ENCODE data around the gene UCHL1. TPM values are rescaled to one million over a fixed set of nuclear protein-coding genes. Genes with fewer than 3 reads are reported as not detected.

Gene UCHL1
- total RNA-seq, 1 donor from 2014 or later, result 7.2 TPM

DNA sequence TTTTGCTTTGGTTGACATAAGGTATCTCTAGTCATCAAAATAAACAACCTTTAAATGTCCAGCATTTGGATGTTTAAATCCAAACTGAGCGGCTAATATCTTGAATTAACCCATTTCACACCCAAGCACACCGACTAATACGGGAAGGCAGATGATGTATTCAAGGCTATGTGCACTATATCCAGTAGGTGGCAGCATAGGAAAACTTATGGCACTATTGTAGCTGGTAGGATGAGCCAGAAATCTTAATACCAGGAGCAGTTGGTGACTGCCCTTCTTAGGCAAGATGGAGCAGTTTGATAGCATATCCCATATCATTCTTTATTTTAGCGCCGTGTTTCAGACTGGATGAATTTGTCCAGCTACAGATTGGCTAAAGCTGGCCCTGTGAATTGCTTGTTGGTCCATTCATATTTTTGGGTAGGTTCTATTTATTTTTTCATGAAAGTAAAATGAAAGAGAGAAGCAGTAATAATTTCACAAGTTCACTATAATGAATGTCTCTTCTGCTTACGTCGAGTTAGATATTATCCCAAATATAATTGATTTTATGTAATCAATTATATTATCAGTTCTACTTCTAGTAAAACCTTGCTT is 24.4 kb downstream of the UCHL1 start:
- Histone ChIP-seq H3K4me3 (no peak overlapping the region), H3K27ac (no peak overlapping the region), H3K36me3 (no peaks in the 10 kb centered on the region), H3K9me3 (no peaks in the 10 kb centered on the region), H3K4me1 (no peaks in the 10 kb centered on the region), H3K27me3 (no peaks in the 10 kb centered on the region)
- ATAC-seq (peak; percentile 99), DNase-seq (no peak)
- intact Hi-C loops (cut with DNase I), result loop anchor here (5.0 kb wide), 1 partner anchor 381 kb away; no protein-coding TSS in a partner anchor
- TF ChIP-seq, protein P1, sequence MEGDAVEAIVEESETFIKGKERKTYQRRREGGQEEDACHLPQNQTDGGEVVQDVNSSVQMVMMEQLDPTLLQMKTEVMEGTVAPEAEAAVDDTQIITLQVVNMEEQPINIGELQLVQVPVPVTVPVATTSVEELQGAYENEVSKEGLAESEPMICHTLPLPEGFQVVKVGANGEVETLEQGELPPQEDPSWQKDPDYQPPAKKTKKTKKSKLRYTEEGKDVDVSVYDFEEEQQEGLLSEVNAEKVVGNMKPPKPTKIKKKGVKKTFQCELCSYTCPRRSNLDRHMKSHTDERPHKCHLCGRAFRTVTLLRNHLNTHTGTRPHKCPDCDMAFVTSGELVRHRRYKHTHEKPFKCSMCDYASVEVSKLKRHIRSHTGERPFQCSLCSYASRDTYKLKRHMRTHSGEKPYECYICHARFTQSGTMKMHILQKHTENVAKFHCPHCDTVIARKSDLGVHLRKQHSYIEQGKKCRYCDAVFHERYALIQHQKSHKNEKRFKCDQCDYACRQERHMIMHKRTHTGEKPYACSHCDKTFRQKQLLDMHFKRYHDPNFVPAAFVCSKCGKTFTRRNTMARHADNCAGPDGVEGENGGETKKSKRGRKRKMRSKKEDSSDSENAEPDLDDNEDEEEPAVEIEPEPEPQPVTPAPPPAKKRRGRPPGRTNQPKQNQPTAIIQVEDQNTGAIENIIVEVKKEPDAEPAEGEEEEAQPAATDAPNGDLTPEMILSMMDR (IDR thresholded peaks at IDR 0.05), result peak; percentile 90

DNA sequence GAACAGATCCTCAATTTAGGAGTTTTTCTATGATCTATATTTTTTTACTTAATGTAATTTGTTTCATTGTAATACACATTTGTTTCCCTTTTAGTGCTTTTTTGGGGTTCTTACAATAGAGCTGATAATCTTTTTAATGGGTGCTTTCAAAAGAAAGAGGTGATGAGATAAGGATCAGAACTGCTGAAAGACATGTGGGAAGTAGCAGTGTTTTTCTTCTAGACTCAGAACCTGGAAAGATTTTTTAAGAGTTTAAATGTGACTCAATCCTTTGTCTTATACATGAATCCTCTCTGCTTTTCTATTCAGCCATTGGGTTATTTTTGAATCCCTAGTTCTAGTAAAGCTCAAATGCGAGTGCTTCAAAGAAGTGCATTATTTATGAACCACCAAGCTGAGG is 25.6 kb downstream of the UCHL1 start:
- DNase-seq, result no peak
- H3K9me3 ChIP-seq, result no peaks in the 10 kb centered on the region
- H3K4me1 ChIP-seq, result no peaks in the 10 kb centered on the region
- H3K4me3 ChIP-seq, result no peak overlapping the region
- no peak for ATAC-seq
- TF ChIP-seq, protein P1 (IDR thresholded peaks at IDR 0.05), result no peak
- H3K27ac ChIP-seq, result no peak overlapping the region
- intact Hi-C loops (cut with DNase I), result loop anchor here (5.0 kb wide), 1 partner anchor 380 kb away; no protein-coding TSS in a partner anchor
- no peaks in the 10 kb centered on the region for H3K36me3 ChIP-seq
- H3K27me3 ChIP-seq, result no peaks in the 10 kb centered on the region

DNA sequence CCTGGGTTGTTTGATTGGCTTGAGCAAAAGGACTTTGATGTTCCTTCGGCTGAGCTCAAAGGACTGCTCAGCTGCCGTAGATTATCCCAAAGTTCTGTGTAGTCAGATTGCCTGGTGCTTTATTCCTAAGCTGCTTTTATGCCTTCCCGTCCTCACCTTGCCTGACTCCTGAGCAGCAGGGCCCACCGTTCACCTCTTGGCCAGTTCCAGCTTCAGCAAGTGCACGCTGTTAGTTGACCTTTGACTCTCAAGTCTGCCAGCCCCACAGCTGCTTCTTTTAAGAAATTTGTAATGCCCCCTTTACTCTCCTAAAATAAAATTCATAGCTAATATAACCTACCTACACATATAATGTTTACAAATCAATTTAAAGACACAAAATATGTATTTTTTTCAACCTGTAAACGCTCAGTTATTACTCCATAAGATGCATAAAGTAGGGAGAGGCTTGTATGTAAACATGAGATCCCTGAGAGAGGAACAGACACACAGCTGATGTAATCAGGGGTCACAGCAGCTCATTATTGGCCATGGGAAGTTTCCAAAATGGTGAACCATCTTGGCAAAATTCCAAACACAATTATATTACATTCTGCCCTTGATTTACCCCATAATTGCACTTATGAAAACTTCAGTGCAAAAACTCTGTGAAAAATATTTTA is 28.6 kb downstream of the UCHL1 start:
- TF ChIP-seq, protein P1 (IDR thresholded peaks at IDR 0.05), result no peak
- H3K36me3 ChIP-seq, result no peaks in the 10 kb centered on the region
- H3K27me3 ChIP-seq, result no peaks in the 10 kb centered on the region
- peaks cover 4% of the 10 kb centered on the region for H3K4me1 ChIP-seq
- no peak overlapping the region for H3K4me3 ChIP-seq
- DNase-seq (no peak), ATAC-seq (no peak)
- H3K9me3 ChIP-seq, result no peaks in the 10 kb centered on the region
- intact Hi-C loops (cut with DNase I), result no loop called here
- no peak overlapping the region for H3K27ac ChIP-seq

DNA sequence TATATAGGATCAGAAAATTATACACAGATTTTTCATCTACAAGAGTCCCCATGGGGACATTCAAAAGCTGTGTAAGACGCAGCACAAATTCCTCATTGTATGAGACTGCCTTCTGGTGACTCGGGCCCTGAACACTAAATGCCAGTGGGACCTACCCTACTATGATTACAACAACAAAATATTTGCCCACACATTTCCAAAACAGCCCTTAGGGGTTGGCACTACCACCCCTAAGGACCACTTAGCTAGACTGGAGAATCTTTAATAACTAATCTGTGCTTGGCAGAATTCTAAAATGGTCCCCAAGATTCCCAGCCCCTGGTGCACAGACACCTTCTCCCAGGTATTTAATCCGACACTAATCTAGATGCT is 29.1 kb downstream of the UCHL1 start:
- Histone ChIP-seq H3K27me3 (no peaks in the 10 kb centered on the region), H3K4me3 (no peak overlapping the region), H3K27ac (no peak overlapping the region), H3K4me1 (peaks cover 4% of the 10 kb centered on the region), H3K9me3 (no peaks in the 10 kb centered on the region), H3K36me3 (no peaks in the 10 kb centered on the region)
- no peak for DNase-seq
- no peak for ATAC-seq
- intact Hi-C loops (cut with DNase I), result no loop called here
- TF ChIP-seq, protein P1 (IDR thresholded peaks at IDR 0.05), result no peak

DNA sequence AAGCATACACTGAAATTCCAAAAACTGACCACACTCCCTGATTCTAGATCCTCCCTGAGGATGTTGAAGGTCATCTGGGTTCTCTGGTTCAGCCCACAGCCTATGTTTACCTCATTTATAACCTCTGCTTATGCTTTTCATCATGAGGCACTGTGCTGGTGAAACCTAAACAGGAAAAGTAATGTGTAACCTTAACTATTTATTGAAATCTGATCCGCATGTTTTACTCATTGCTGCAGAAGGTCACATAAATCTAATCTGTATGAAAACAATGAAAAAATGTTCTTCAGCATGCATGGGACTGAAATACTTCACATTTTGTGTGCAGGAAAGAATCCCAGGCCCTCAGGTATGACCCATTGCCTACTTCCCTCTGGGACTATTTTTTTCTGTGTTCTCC is 30.3 kb downstream of the UCHL1 start:
- H3K9me3 ChIP-seq, result no peaks in the 10 kb centered on the region
- intact Hi-C loops (cut with DNase I), result no loop called here
- DNase-seq, result no peak
- no peak overlapping the region for H3K4me3 ChIP-seq
- ATAC-seq, result no peak
- TF ChIP-seq, protein P1 (IDR thresholded peaks at IDR 0.05), result no peak
- H3K36me3 ChIP-seq, result no peaks in the 10 kb centered on the region
- H3K27ac ChIP-seq, result no peak overlapping the region
- H3K27me3 ChIP-seq, result no peaks in the 10 kb centered on the region
- peaks cover 4% of the 10 kb centered on the region for H3K4me1 ChIP-seq
